Tibial artery (tissue), 4 donors: ENCODE measurements around the gene RRM1.
"Not testable (repeated sequence)": the region's sequence is repeated elsewhere in the genome, so short reads cannot be mapped to it uniquely, and the experiment has no call there.

Experiments
- DNase-seq, 2 donors: peaks; one replicate each; pipeline ENCODE4 v3.0.0-alpha.2; 2019
- H3K27ac ChIP-seq, 2 donors: fragments of 200-600 bp; sonication (generic) in 1 of 2; 1 replicate in 1 of 2; 2 replicates in 1 of 2; pipeline ENCODE4 v1.5.1; 2018 to 2019; ENCODE audit warnings: mild to moderate bottlenecking in 1 of 2
- H3K27me3 ChIP-seq, 2 donors: fragments of 200-600 bp; sonication (generic) in 1 of 2; one replicate each; pipeline versions ENCODE4 v1.5.1 to v1.6.0; 2016 to 2019
- H3K36me3 ChIP-seq, 3 donors: fragments of 200-600 bp; sonication (generic) in 2 of 3; one replicate each; pipeline ENCODE4 v1.5.1; 2016 to 2019; ENCODE audit warnings: mild to moderate bottlenecking in 2 of 3
- H3K4me1 ChIP-seq, 4 donors: fragments of 200-600 bp; sonication (generic) in 2 of 4; 1 replicate in 3 of 4; 2 replicates in 1 of 4; pipeline ENCODE4 v1.5.1; 2016 to 2019
- H3K4me3 ChIP-seq, 2 donors: fragments of 200-600 bp; sonication (generic) in 1 of 2; 1 replicate in 1 of 2; 2 replicates in 1 of 2; pipeline ENCODE4 v1.5.1; 2018 to 2019; ENCODE audit warnings: mild to moderate bottlenecking in 2 of 2
- H3K9me3 ChIP-seq, 3 donors: fragments of 200-600 bp; sonication (generic) in 1 of 3; one replicate each; pipeline ENCODE4 v1.5.1; 2016 to 2019
- CTCF ChIP-seq, 2 experiments: fragments of 200-600 bp in 1 of 2; fragments of 450-650 bp in 1 of 2; IDR thresholded peaks; one replicate each; pipeline ENCODE4 v1.5.1; 2017 to 2019; ENCODE audit warnings: antibody characterized with exemption in 2 of 2, mild to moderate bottlenecking in 1 of 2, moderate library complexity in 1 of 2
- intact Hi-C: fragments of 100-400 bp; cut with DNase I; formaldehyde crosslinking; loops from one replicate; pipeline ENCODE4 v1.15.0; 2023; ENCODE audit warnings: low total_unique reads

The RRM1 gene

GRCh38 chr11:4123218-4123617, 28.6 kb downstream of the RRM1 start:
- no peak for TF ChIP-seq CTCF (IDR thresholded peaks at IDR 0.05)
- H3K4me3 ChIP-seq = no peak overlapping the region
- DNase-seq = no peak
- H3K27me3 ChIP-seq = no peaks in the 10 kb centered on the region
- H3K27ac ChIP-seq = no peak overlapping the region
- intact Hi-C loops = no loop called here
- H3K36me3 ChIP-seq = peaks cover 81 to 90% (median 90%) of the 10 kb centered on the region in 3 donors
- no peaks in the 10 kb centered on the region for H3K4me1 ChIP-seq
- no peaks in the 10 kb centered on the region for H3K9me3 ChIP-seq

- H3K4me1 ChIP-seq = no peaks in the 10 kb centered on the region
- H3K36me3 ChIP-seq = peaks cover 78 to 87% (median 85%) of the 10 kb centered on the region in 3 donors
- intact Hi-C loops = no loop called here
- DNase-seq = no peak
- H3K27me3 ChIP-seq = no peaks in the 10 kb centered on the region
- no peak overlapping the region for H3K4me3 ChIP-seq
- no peak overlapping the region for H3K27ac ChIP-seq
- no peaks in the 10 kb centered on the region for H3K9me3 ChIP-seq
- TF ChIP-seq CTCF (IDR thresholded peaks at IDR 0.05) = no peak
Observed at GRCh38 chr11:4125141-4125540, 30.5 kb downstream of the RRM1 start.

GRCh38 chr11:4127357-4127756, 32.8 kb downstream of the RRM1 start:
- Histone ChIP-seq H3K4me3 (no peak overlapping the region), H3K27ac (no peak overlapping the region), H3K27me3 (no peaks in the 10 kb centered on the region), H3K9me3 (no peaks in the 10 kb centered on the region), H3K4me1 (no peaks in the 10 kb centered on the region), H3K36me3 (peaks cover 78 to 85% (median 80%) of the 10 kb centered on the region in 3 donors)
- no peak for TF ChIP-seq CTCF (IDR thresholded peaks at IDR 0.05)
- intact Hi-C loops = no loop called here
- DNase-seq = no peak

GRCh38 chr11:4130219-4130618, 35.6 kb downstream of the RRM1 start:
- H3K9me3 ChIP-seq, H3K27ac ChIP-seq, H3K4me3 ChIP-seq, DNase-seq, H3K27me3 ChIP-seq, H3K4me1 ChIP-seq, intact Hi-C loops: not testable (repeated sequence)
- peaks cover 77 to 81% (median 77%) of the 10 kb centered on the region in 3 donors for H3K36me3 ChIP-seq

- H3K27me3 ChIP-seq = no peaks in the 10 kb centered on the region
- intact Hi-C loops = no loop called here
- H3K9me3 ChIP-seq = peaks cover 0 to 5% (median 0%) of the 10 kb centered on the region in 3 donors
- no peak overlapping the region for H3K4me3 ChIP-seq
- no peak for TF ChIP-seq CTCF (IDR thresholded peaks at IDR 0.05)
- no peak for DNase-seq
- H3K4me1 ChIP-seq = no peaks in the 10 kb centered on the region
- no peak overlapping the region for H3K27ac ChIP-seq
- H3K36me3 ChIP-seq = peaks cover 69 to 78% (median 77%) of the 10 kb centered on the region in 3 donors
Observed at GRCh38 chr11:4134806-4135205, 40.2 kb downstream of the RRM1 start.

GRCh38 chr11:4138497-4138896, 43.9 kb downstream of the RRM1 start:
- Histone ChIP-seq H3K4me3 (no peak overlapping the region), H3K27ac (no peak overlapping the region), H3K4me1 (no peaks in the 10 kb centered on the region), H3K9me3 (peaks cover 0 to 12% (median 0%) of the 10 kb centered on the region in 3 donors), H3K36me3 (peaks cover 62 to 74% (median 68%) of the 10 kb centered on the region in 3 donors), H3K27me3 (no peaks in the 10 kb centered on the region)
- TF ChIP-seq CTCF (IDR thresholded peaks at IDR 0.05) = no peak
- intact Hi-C loops = no loop called here
- DNase-seq = no peak
